Adrenal gland (tissue), 5 donors: ENCODE measurements around the gene MUC16.

ENCODE experiments used
- CTCF ChIP-seq, 6 experiments: fragments of 450-650 bp in 4 of 6; fragments of 200-600 bp in 2 of 6; sonication (generic) in 1 of 6; IDR thresholded peaks; 1 replicate in 5 of 6; 2 replicates in 1 of 6; pipeline versions ENCODE4 v1.5.1 to v1.8.0; 2016 to 2021; ENCODE audit warnings: antibody characterized with exemption in 6 of 6, mild to moderate bottlenecking in 2 of 6, moderate library complexity in 1 of 6
- POLR2A ChIP-seq, 2 donors: fragments of 450-650 bp; IDR thresholded peaks; one replicate each; pipeline ENCODE4 v1.6.1; 2017; ENCODE audit warnings: antibody characterized with exemption in 2 of 2, mild to moderate bottlenecking in 2 of 2, moderate library complexity in 1 of 2
- donor health status: DM: no; HTN: no; CAD: no.

DNA sequence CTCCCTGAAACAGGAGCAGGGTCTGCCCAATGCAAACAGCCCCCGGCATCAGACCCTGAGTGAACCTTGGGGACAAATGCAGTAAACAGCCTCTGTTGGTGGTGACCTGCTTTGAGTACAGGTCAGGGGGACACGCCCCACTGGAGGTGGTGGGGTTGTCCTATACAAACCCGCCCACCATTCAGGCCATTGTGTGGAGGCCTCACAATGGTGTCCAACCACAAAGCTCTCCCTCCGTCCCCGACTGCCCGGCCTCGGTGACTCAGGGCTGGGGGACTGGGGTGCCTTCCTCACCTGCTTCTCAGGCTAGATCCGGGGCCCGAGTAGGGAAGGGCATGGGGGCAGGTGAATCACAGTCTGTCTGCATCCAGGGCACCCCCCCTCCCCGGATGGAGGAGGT is 1.5 kb downstream of the MUC16 start:
- TF ChIP-seq CTCF (IDR thresholded peaks at IDR 0.05): no peak
- no peak for TF ChIP-seq POLR2A (IDR thresholded peaks at IDR 0.05)
